Measurements from ENCODE around the gene KHNYN.

DNA sequence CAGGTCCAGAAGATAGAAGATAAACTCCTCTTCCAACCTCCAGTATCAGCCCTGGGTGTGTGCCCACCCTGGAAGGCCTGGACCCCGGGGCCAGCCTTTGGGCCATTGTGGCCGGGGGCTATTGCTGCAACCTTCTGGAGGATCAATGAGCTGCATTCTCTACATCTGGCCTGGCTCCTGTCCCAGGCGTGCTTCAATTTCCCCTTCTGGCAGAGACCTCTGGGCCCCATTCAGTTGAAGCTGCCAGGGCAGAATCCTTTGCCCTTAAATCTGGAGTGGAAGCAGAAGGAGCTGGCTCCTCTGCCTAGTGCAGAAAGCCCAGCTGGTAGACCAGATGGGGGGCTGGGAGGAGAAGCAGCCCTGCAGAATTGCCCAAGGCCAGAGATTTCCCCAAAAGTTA, 21.0 kb upstream of the KHNYN start:
- TF ChIP-seq, protein P1, sequence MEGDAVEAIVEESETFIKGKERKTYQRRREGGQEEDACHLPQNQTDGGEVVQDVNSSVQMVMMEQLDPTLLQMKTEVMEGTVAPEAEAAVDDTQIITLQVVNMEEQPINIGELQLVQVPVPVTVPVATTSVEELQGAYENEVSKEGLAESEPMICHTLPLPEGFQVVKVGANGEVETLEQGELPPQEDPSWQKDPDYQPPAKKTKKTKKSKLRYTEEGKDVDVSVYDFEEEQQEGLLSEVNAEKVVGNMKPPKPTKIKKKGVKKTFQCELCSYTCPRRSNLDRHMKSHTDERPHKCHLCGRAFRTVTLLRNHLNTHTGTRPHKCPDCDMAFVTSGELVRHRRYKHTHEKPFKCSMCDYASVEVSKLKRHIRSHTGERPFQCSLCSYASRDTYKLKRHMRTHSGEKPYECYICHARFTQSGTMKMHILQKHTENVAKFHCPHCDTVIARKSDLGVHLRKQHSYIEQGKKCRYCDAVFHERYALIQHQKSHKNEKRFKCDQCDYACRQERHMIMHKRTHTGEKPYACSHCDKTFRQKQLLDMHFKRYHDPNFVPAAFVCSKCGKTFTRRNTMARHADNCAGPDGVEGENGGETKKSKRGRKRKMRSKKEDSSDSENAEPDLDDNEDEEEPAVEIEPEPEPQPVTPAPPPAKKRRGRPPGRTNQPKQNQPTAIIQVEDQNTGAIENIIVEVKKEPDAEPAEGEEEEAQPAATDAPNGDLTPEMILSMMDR (IDR thresholded peaks at IDR 0.05 in 8 of 11, conservative IDR thresholded peaks at IDR 0.05 in 3 of 11), result no peak
- no peak for TF ChIP-seq POLR2A (IDR thresholded peaks at IDR 0.05)

All from spleen (tissue), 7 donors.